ENCODE results near the gene LRCH4.

DNA sequence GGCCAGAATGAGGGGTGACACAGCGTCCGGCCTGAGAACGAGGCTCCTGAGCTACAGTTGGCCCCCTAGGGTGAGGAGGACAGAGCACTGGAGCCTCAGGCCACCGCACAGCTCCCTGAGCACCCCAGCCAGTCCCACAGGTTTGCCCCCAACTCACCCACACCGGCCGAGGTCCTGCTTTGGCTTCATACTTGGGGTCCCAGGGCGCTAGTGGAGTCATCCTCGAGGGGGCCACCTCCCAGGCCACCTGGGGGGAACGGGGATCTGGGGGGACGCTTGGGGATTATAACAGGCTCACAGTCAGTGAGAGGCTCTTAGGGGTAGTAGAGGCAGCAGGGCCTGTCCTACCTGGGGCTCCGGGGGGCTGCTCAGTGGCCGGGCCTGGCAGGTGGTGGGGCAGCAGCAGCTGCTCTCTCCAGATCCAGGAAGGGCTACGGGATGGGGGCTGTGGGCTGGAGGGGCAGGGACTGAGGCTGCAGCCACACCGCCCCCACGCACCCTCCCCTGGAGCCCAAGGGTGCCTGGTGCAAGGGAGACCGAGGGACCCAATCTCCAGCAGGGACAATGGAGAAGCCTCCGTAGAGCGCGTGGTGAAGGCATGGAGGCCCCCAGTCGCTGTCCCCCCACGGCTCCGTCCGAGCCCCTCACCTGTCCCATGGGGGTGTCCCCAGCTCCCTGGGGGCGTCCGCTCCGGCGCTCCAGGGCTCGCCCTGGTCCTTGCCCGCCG, 12.8 kb downstream of the LRCH4 start:
- TF ChIP-seq, protein P1, sequence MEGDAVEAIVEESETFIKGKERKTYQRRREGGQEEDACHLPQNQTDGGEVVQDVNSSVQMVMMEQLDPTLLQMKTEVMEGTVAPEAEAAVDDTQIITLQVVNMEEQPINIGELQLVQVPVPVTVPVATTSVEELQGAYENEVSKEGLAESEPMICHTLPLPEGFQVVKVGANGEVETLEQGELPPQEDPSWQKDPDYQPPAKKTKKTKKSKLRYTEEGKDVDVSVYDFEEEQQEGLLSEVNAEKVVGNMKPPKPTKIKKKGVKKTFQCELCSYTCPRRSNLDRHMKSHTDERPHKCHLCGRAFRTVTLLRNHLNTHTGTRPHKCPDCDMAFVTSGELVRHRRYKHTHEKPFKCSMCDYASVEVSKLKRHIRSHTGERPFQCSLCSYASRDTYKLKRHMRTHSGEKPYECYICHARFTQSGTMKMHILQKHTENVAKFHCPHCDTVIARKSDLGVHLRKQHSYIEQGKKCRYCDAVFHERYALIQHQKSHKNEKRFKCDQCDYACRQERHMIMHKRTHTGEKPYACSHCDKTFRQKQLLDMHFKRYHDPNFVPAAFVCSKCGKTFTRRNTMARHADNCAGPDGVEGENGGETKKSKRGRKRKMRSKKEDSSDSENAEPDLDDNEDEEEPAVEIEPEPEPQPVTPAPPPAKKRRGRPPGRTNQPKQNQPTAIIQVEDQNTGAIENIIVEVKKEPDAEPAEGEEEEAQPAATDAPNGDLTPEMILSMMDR (IDR thresholded peaks at IDR 0.05; ENCODE audit: low read depth, low read length), result no peak
- TF ChIP-seq EZH2phosphoT487 (IDR thresholded peaks at IDR 0.05; ENCODE audit: low read depth), result no peak

All from OCI-LY3 (cell line).